Tibial nerve (tissue), 4 donors: ENCODE results near the gene WDR70.

ENCODE experiments used
- CTCF ChIP-seq, 5 experiments: fragments of 200-600 bp in 3 of 5; fragments of 450-650 bp in 2 of 5; sonication (generic) in 3 of 5; IDR thresholded peaks; one replicate each; pipeline ENCODE4 v1.5.1; 2016 to 2019; ENCODE audit warnings: antibody characterized with exemption in 5 of 5, mild to moderate bottlenecking in 3 of 5, moderate library complexity in 2 of 5
- EP300 ChIP-seq, 2 donors: sonication (generic); formaldehyde crosslinking; IDR thresholded peaks; one replicate each; pipeline ENCODE4 v1.6.1; 2017; ENCODE audit warnings: antibody characterized with exemption in 2 of 2, mild to moderate bottlenecking in 1 of 2
- POLR2A ChIP-seq, 2 donors: fragments of 450-650 bp; IDR thresholded peaks; one replicate each; pipeline ENCODE4 v1.6.1; 2017; ENCODE audit warnings: antibody characterized with exemption in 2 of 2, mild to moderate bottlenecking in 2 of 2, moderate library complexity in 2 of 2

GRCh38 chr5:37735649-37736347 is 356.7 kb downstream of the WDR70 start:
- TF ChIP-seq CTCF (IDR thresholded peaks at IDR 0.05) (no peak), POLR2A (IDR thresholded peaks at IDR 0.05) (no peak), EP300 (IDR thresholded peaks at IDR 0.05) (no peak)
